ENCODE measurements around the gene STX1B.
"Not testable (repeated sequence)": the region's sequence is repeated elsewhere in the genome, so short reads cannot be mapped to it uniquely, and the experiment has no call there.

STX1B gene

GRCh38 chr16:31011815-31012214 lies 1.4 kb upstream of the STX1B start:
- DNase-seq: not testable (repeated sequence)

DNA sequence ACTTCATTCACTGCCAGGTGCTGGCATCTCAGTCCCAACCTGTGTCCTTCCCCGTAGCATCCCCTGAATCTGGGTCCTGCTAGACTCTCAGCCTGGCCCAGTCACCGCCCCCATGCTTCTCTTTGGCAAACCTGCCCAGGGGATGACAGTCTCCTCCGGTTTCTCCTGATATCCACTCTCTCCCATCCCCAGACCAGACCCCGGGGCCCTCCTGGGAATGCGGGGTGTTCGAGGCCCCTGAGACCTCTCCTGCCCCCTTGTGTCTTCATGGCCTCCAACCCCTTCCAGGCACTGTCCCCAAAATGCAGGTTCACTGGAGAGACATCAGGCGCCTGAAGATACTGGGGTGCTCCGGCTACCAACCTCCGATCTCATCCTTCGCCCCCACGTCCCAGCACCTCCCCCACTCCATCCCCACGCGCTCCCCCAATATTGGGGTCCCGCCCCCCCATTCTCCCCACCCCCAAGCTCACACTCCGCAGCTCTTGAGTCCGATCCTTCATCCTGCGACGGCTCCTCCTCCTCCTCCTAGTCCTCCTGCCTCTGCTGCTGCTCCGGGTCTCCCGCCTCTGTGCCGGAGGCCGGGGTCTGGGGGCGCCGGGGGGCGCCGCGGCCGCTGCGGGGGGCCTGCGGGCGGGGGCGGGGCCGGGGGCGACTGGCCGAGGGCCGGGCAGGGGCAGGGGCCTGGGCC lies 399 bp downstream of the STX1B start:
- DNase-seq: no peak

DNA sequence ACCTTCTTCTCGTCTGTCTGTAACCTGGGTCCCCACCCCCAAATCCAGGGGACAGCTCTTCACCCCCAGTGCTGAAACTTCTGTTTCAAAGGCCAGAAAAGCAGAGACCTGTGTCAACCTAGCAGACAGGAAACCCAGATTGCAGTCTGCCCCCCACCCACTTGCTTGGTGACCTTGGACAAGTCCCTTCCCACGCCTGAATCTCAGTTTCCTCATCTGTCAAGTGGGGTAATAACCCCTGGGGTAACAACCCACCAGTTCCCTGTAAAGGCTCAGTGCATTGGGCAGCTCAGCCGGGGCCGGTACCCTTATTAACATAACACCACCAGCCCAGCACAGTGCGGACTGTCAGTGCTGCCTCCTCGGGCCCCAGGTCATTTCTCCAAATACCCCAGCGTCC lies 1.3 kb downstream of the STX1B start:
- no peak for DNase-seq

DNA sequence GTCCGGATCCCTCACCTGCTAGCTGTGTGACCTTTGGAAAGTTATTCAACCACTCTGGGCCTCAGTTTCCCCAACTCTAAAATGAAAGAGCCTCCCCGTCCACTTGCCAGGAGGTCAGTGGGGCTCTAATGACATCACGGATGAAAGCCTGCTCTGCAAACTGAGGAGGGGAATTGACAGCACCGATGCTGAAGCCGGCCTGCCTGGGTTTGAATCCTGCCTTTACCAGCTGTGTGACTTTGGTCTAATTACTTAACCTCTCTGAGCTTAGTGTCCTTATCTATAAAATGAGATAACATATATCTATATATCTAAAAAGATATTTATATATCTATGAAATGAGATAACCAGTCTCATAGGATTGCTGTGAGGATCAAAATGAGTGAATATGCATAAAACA lies 1.9 kb downstream of the STX1B start:
- DNase-seq: no peak

DNA sequence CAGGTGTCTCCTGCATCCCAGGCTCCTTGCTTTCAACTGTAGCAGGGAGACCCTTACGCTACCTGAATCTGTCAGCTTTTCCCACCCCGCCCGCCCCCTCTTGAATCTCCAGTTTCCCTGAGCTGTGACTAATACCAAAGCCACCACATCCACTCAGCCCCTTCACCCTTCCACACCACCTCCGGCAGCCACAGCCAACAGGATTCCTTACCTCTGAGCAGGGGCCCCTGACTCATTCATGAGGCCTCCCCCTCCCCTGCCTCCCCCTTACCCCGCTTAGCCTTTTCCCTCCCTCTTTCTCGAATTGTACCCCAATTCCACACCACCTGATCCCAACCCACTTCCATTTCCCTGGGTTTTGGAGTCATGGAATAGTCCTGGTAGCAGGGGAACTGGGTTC lies 2.3 kb downstream of the STX1B start:
- peak; percentile 82 for DNase-seq

DNA sequence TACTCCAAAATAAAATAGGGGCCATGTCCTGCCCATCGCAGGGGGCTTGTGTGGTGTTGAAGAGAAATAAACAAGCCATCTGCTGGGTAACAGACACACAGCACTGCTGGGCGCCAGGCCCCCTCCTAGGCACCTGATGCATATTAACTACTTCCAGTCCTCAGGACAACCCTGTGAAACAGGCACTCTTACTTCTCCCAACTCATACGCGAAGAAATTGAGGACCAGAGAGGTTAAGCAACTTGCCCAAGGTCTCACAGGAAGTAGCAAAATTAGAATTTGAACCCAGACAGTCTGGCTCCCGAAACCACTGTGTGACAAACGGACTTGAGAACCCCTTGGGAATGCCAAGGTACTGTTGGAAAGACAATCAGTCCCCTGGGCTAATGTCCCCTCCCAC lies 2.8 kb downstream of the STX1B start:
- DNase-seq: no peak

DNA sequence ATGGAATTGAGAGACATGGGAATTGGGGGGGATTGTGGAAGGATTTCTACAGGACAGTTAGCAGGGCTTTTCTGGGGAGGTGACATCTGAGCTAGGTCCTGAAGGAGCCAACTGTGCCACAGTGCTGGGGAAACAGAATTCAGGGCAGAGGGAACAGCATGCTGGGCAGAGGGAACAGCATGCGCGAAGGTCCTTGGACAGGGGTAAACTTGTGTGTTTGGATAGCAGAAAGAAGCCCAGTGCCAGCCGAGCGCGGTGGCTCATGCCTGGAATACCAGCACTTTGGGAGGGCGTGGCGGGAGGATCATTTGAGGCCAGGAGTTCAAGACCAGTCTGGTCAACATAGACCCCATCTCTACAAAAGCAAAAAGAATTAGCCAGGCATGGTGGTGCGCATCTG lies 3.8 kb downstream of the STX1B start:
- DNase-seq: no peak

DNA sequence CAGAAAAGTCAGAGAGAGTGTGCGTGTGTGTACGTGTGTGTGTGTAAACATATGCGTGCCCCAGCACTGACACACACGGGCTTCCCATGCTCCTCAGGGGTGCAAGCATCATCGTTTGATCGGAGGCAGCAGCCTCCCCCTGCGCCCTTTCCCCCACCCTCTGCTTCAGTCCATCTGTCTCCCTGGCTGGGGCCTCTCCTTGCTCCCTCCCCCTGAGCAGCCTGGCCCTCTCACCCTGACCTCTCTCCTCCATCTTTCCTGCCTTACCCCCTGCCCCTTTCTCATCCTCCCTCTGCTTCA lies 4.4 kb downstream of the STX1B start:
- DNase-seq: no peak

DNA sequence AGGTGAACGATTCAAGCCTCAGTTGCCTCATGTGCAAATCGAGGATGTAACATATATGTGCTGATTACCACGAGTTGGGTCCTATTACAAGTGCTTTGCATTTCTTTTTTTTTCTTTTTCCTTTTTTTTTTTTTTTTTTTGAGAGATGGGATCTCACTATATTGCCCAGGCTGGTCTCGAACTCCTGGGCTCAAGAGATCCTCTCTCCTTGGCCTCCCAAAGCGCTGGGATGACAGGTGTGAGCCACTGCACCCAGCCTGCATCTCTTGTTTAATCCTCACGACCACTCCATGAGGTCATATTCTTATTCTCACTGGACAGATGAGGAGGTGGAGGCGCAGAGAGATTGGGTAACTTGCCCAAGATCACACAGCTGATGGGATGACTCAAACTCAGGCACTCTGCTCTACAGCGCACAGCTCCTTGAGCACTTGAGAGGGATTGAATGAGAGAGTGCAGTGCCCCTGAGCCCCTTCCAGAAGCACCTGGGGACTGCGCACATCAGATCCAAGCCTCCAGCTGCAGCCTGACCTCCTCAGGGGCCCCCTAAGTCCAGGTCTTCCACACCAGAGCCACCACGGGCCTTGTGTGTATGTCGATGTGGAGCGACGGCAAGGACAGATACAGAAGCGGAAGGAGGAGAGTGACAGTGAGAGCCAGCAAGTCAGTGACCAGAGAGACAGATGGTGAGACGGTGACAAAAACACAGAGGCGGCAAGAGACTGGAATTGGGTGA lies 4.9 kb downstream of the STX1B start:
- DNase-seq: no peak

DNA sequence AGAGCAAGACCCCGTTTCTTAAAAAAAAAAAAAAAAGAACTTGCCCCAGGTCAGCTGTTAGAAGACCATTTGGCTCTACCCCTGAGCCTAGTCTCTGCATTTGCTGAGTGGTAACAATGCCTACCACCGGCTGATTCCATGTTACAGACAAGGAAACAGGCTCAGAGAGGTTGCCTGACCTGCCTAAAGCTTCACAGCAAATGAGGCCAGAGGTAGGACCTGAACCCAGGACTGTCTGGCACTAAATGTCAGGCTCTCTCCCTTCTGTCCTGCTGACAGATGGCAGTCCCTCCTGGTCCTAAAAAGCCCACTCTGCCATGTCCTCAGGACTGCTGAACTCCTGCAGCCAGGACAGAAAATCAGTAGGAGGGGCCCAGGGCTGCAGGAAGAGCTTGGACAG lies 5.8 kb downstream of the STX1B start:
- no peak for DNase-seq

GRCh38 chr16:31003744-31004143 lies 6.7 kb downstream of the STX1B start:
- DNase-seq: no peak

DNA sequence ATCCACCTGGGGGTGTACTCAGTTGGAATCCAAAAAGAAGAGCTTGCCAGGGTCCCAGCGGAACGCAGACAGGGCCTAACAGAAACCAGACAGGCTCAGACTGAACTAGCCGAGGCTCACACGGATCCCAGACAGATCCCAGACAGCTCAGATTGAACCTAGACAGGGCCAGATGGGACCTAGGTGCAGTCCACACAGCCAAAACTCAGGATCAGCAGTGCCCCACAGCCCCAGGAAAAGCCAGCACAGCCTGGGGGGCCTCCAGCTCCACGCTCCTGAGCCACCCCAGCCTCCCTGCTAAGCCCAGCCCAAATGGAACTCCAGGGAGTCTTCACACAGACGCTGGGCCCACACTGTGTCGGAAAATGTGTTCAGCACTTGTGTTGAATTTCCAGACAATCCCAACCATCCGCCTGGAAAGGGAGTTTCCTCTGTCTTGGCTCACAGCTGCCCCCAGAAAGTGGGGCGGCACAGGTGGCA lies 7.5 kb downstream of the STX1B start:
- DNase-seq: peak; percentile 61

DNA sequence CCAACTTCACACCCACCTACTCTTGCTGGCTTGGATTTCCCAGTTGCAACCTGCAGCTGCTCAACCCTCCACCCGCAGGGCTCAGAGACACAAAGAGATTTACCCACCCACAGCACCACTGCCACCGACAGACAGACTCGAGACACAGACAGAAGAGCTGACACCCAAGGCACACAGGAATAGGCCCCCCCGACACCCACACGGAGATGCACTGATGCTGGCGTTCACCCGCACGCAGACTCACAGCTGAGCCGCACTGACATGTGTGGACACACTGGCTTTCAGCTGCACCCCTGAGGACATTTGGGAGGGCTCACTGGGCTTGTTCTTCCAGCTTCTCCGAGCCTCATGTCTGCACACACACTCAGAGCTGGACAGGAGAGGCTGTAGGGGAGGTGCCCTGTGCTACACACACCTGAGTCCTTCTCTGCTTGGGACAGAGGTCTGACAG lies 8.2 kb downstream of the STX1B start:
- DNase-seq: no peak

DNA sequence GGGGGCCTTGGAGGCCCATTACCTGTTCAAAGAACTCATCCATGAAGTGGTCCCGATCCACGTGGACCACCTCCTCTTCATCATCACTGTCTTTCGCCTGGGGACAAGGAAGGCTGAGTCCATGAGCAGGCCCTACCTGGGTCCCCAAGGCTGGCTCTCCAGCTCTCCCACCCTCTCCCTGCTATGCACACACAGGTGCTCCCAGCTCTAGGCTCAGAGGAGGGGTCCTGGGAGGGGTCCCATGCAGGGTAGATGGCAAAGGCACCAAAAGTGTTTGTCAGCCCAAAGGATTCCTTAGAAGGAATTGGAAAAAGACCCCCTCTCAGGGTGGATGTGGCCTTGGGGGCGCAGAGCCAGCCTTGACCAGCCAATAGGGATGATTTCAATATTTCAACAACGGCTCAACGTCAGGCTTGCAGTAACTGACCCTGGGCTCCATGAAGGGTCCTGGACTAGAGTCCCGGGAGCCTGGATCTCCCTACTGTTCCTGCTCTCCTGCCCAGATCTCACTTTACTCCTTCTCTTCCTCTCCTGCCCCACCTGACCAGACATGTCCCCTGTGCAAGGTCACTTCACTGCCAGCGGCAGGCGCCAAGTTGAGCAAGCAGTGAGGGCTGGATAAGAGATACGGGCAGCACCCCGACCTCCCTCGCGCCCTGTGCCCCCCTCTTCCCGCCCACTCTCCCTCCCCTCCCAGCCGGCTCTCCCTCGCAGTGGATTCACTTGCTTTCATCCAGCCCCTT lies 8.8 kb downstream of the STX1B start:
- DNase-seq: no peak

DNA sequence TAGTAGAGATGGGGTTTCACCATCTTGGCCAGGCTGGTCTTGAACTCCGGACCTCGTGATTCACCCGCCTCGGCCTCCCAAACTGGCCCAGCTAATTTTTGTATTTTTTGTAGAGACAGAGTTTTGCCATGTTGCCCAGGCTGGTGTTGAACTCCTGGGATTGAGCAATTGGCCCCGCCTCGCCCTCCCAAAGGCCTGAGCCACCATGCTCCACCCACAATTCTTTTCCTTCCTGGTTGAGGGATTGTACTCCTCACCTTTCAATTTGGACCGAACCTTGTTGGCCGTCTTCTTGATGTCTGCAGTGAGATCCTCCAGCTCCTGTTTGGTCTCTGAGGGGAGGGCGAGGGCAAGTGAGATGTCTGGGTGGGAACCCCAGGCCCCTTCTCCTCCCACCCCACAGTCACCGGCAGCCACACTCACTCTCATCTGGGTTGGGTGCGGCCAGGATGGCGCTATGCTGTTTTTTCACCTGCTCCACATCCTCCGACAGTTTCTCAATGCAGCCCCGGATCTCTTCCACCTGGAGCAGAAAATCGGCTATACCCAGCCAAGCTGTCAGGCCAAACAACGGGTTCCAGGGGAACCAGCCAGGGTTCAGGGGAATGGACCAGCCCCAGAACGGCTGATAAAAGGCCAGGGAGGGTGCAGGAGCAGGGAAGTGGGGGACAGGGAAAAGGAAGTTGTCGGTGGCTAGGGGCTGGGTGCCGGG lies 9.6 kb downstream of the STX1B start:
- DNase-seq: no peak

DNA sequence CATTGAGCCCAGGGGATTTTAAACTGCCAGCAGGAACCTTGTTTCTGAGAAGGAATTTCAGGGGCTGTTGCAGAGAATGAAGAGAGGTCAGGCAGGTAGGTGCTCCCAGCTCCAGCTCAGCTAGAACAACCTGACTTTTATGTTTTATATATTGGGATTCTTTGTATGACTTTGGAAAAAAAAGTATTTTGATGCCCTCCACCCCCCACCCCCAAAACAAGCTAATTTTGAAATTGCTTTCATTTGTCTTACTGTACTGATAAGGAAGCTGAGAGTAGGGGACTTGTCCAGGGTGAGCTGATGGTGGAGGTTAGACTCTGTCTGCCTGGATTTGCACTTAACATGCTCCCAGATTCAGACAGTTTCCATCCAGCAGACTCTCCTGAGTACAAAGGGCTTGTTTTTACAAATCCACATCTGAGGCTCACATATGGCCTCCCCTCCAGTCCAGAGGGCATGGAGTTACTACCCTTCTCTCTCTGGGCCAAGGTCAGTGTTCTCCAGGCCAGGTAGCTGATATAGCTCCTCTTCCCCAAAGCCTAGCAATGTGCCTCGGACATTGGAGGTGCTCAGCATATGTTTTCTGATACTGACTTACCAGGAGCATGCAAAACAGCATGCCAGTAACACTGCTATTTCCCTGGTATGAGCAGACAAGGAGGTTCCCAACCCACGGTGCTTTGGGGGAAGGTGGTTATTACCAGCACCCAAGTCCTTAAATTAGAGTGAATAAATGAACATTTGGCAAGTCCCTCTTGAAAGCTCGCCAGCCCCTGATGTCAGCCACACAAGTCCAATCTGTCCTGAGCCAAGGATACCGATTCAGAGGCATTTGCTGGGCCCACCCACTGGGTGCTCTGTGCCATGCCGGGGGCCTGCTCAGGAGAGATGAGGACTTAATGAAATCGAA lies 11.3 kb downstream of the STX1B start:
- DNase-seq: no peak

GRCh38 chr16:30997725-30998711 lies 12.4 kb downstream of the STX1B start:
- DNase-seq: peak; percentile 82

DNA sequence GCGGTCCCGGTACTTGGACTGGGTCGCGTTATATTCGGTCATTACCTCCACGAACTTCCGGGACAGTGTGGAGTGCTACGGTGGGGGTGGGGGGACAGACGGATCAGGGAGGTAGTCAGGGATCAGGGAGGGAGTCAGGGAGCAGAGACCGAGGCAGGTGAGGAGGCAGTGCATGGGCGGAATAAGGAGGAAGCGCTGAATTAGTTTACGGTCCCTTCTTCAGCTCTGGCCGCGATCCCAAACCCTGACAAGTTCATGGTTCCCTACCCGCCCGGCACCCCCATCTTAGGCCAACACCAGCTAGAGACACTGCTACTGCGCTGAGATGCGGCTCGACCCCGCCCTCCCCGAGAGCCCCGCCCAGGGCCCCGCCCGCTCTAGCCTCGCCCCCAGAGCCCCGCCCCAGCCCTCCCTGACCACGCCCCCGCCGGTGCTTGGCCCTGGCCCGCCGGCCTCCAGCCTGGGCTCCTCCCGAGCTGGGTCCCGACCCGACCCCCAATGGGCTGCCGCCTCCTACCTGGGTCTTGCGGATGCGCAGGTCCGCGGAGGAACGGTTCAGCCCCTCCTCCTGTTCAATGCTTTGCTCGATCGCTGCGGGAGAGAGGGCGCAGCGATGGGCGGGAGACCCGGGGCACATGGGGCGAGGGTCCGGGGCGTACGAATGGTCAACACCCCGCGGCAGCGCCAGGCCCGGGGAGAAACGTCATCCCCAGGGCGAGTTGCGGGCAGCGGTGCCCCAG lies 13.3 kb downstream of the STX1B start:
- DNase-seq: peak; percentile 70

DNA sequence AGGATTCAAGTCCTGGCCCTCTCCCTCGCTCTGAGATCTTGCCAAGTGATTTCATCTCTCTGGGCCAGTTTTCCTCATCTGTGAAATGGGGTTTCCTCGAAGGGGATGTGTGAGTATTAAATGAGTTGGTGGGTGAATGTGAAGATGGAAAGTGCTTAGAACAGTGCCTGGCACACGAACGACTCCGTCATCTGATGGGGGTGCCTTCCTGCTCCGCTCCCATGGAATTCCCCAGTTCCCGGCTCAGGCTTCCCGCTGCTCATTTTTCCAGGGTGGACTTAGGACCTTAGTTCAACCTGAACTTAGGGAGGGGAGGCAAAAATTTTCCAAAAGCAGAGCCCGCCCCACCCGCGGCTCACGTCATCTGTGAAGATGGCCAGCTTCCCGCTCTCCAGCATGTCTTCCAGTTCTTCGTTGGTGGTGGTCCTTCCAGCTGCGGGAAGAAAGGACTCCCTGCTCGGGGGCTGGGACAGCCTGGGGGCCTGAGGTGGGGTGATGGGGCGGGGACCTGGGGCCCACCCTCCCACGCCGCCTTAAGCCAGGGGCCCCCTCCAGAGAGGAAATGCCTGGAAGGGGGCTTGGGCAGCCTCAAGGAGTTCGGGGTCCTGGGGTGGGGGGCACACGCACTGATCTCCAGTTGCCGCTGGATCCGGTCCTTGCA lies 14.0 kb downstream of the STX1B start:
- no peak for DNase-seq

DNA sequence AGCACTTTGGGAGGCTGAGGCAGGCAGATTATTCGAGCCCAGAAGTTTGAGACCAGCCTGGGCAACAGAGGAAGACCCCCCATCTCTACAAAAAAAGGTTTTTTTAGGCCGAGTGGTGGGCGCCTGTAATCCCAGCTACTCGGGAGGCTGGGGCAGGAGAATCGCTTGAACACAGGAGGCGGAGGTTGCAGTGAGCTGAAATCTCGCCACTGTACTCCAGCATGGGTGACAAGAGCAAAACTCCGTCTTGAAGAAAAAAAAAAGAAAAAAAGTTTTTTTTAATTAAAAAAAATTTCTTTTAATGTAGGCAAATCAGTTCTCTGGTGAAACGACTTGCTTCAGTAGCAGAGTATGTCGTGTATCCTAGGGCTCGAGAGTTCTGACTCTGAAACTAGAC lies 14.5 kb downstream of the STX1B start:
- no peak for DNase-seq
